Keratinocyte (primary cell): ENCODE results near the gene PLTP. TPM values are rescaled to one million over a fixed set of nuclear protein-coding genes. Genes with fewer than 3 reads are reported as not detected.

Experiments used
- DNase-seq: peaks from one replicate; pipeline ENCODE4 v3.0.0-alpha.2; 2011; ENCODE audit warnings: low read depth, missing footprints, low spot score
- FAIRE-seq: peaks from 2 replicates; lab custom pipeline; 2011; peaks lifted over from hg19 to GRCh38; lab: Jason Lieb, UNC
- H2AFZ ChIP-seq: 2 replicates; pipeline ENCODE4 v1.6.0; 2012; ENCODE audit warnings: low read length, control low read depth, inconsistent platforms; ENCODE audit not compliant: control insufficient read depth
- H3K27ac ChIP-seq: 2 replicates; pipeline ENCODE4 v1.5.1; 2011; ENCODE audit warnings: low read length; ENCODE audit not compliant: control insufficient read depth, insufficient read depth
- H3K27me3 ChIP-seq: 3 replicates; pipeline ENCODE4 v1.6.0; 2011; ENCODE audit warnings: low read length; ENCODE audit not compliant: control insufficient read depth, insufficient read depth; ENCODE audit errors: extremely low read depth
- H3K36me3 ChIP-seq, 2 experiments: 2 replicates in 1 of 2; 3 replicates in 1 of 2; pipeline ENCODE4 v1.5.1; 2011; ENCODE audit warnings: low read length in 2 of 2, mild to moderate bottlenecking in 1 of 2; ENCODE audit not compliant: control insufficient read depth in 2 of 2, insufficient read depth in 2 of 2; ENCODE audit errors: extremely low read depth in 1 of 2
- H3K4me1 ChIP-seq: 3 replicates; pipeline ENCODE4 v1.5.1; 2011; ENCODE audit warnings: low read length; ENCODE audit not compliant: control insufficient read depth, insufficient read depth; ENCODE audit errors: extremely low read depth
- H3K4me2 ChIP-seq: 3 replicates; pipeline ENCODE4 v1.6.0; 2011; ENCODE audit warnings: low read depth, low read length; ENCODE audit not compliant: control insufficient read depth, insufficient read depth; ENCODE audit errors: extremely low read depth
- H3K4me3 ChIP-seq, 3 experiments: fragments of 200-600 bp in 1 of 3; sonication (generic) in 1 of 3; 2 replicates in 2 of 3; 3 replicates in 1 of 3; pipeline ENCODE4 v1.5.1; 2011 to 2016; ENCODE audit warnings: low read length in 3 of 3, mild to moderate bottlenecking in 3 of 3, control low read depth in 2 of 3, inconsistent platforms in 1 of 3, low read depth in 1 of 3, mixed read lengths in 1 of 3, mixed run types in 1 of 3, moderate library complexity in 1 of 3; ENCODE audit not compliant: control insufficient read depth in 2 of 3, insufficient read depth in 2 of 3; ENCODE audit errors: extremely low read depth in 1 of 3
- H3K79me2 ChIP-seq: 2 replicates; pipeline ENCODE4 v1.6.0; 2012; ENCODE audit warnings: low read length; ENCODE audit not compliant: control insufficient read depth, insufficient read depth
- H3K9ac ChIP-seq: 3 replicates; pipeline ENCODE4 v1.6.0; 2011; ENCODE audit warnings: low read length; ENCODE audit not compliant: control insufficient read depth, insufficient read depth; ENCODE audit errors: extremely low read depth
- H3K9me1 ChIP-seq: 3 replicates; pipeline ENCODE4 v1.6.0; 2011; ENCODE audit warnings: low read length; ENCODE audit not compliant: control insufficient read depth, insufficient read depth; ENCODE audit errors: extremely low read depth
- H3K9me3 ChIP-seq: 2 replicates; pipeline ENCODE4 v1.5.1; 2012; ENCODE audit warnings: low read depth, low read length; ENCODE audit not compliant: control insufficient read depth
- H4K20me1 ChIP-seq: 3 replicates; pipeline ENCODE4 v1.6.0; 2011; ENCODE audit warnings: low read length; ENCODE audit not compliant: control insufficient read depth, insufficient read depth; ENCODE audit errors: extremely low read depth
- EZH2 ChIP-seq: IDR thresholded peaks from one replicate; pipeline ENCODE4 v1.6.1; 2012; ENCODE audit warnings: inconsistent platforms, mild to moderate bottlenecking, low read length, moderate library complexity
- dilution Hi-C: fragments of 300-500 bp; cut with MboI; formaldehyde crosslinking; loops from one replicate; pipeline ENCODE4 v1.7.0; 2020; ENCODE audit warnings: low sequenced_read_pairs; ENCODE audit not compliant: extremely low pct_ligation_motif_present
- polyA plus RNA-seq, 5 experiments: library from polyadenylated mRNA; depleted of rRNA in 3 of 5; stranded (reverse) in 3 of 5; stranded (forward) in 1 of 5; unstranded in 1 of 5; fragments of >200 nt; gene quantifications; 1 replicate in 1 of 5; 2 replicates in 3 of 5; 3 replicates in 1 of 5; pipeline versions ENCODE4 v1.2.1 to v1.2.3, GENCODE V29; 2011 to 2012; ENCODE audit warnings: missing spikeins in 2 of 5, low read depth in 1 of 5, low replicate concordance in 1 of 5
- TF ChIP-seq, protein P1 (sequence below), 3 experiments: IDR thresholded peaks in 1 of 3; conservative IDR thresholded peaks in 1 of 3; optimal IDR thresholded peaks in 1 of 3; 2 replicates in 2 of 3; 3 replicates in 1 of 3; pipeline versions ENCODE3 to v1.5.1; 2011; ENCODE audit warnings: low read length in 3 of 3, mild to moderate bottlenecking in 3 of 3, moderate library complexity in 2 of 3, control low read depth in 1 of 3, inconsistent platforms in 1 of 3; ENCODE audit not compliant: insufficient read depth in 2 of 3; ENCODE audit errors: extremely low read depth in 1 of 3

The PLTP gene
- polyA plus RNA-seq, 1 donor (not counting 4 experiments of a cell fraction or from before 2014, with no cell fraction given), result 26.3 TPM

DNA sequence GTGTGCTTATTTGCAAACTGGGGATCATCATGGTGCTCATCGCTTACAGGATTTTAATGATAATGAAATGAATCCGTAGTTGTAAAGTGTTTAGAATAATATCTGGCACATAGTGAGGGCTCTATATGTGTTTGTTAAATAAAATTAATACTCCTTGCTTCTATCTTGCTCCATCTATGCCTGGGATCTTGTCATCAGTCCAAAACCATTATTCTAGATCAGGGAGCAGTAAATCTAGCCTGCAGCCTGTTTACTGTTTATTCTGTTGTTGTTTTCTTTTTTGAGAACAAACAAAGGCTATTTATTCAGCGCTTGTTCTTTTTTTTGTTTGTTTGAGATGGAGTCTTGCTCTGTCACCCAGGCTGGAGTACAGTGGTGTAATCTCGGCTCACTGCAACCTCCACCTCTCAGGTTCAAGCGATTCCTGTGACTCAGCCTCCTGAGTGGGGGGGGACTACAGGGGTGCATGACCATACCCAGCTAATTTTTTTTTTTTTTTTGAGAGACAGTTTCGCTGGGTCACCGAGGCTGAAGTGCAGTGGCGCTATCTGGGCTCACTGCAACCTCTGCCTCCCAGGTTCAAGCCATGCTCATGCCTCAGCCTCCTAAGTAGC is 62.9 kb downstream of the PLTP start:
- H3K9me1 ChIP-seq, result no peaks in the 10 kb centered on the region
- peaks cover 7 to 12% of the 10 kb centered on the region in 2 experiments for H3K36me3 ChIP-seq
- H2AFZ ChIP-seq, result no peak overlapping the region
- H3K9me3 ChIP-seq, result no peaks in the 10 kb centered on the region
- TF ChIP-seq, protein P1, sequence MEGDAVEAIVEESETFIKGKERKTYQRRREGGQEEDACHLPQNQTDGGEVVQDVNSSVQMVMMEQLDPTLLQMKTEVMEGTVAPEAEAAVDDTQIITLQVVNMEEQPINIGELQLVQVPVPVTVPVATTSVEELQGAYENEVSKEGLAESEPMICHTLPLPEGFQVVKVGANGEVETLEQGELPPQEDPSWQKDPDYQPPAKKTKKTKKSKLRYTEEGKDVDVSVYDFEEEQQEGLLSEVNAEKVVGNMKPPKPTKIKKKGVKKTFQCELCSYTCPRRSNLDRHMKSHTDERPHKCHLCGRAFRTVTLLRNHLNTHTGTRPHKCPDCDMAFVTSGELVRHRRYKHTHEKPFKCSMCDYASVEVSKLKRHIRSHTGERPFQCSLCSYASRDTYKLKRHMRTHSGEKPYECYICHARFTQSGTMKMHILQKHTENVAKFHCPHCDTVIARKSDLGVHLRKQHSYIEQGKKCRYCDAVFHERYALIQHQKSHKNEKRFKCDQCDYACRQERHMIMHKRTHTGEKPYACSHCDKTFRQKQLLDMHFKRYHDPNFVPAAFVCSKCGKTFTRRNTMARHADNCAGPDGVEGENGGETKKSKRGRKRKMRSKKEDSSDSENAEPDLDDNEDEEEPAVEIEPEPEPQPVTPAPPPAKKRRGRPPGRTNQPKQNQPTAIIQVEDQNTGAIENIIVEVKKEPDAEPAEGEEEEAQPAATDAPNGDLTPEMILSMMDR (optimal IDR thresholded peaks at IDR 0.05 in 1 of 3, IDR thresholded peaks at IDR 0.05 in 1 of 3, conservative IDR thresholded peaks at IDR 0.05 in 1 of 3; ENCODE audit: extremely low read depth in 1 of 3, insufficient read depth in 2 of 3, low read length in 3 of 3), result no peak
- TF ChIP-seq EZH2, result no peak
- H3K4me1 ChIP-seq, result no peaks in the 10 kb centered on the region
- no peak overlapping the region for H3K9ac ChIP-seq
- no peak overlapping the region for H3K4me2 ChIP-seq
- H3K79me2 ChIP-seq, result no peaks in the 10 kb centered on the region
- no peaks in the 10 kb centered on the region for H4K20me1 ChIP-seq
- H3K27ac ChIP-seq, result no peak overlapping the region
- DNase-seq (no peak), FAIRE-seq (no peak)
- H3K27me3 ChIP-seq, result no peaks in the 10 kb centered on the region
- dilution Hi-C loops, result no loop called here
- no peak overlapping the region for H3K4me3 ChIP-seq

Other genes starting within 250 kb of the PLTP start
- gene WFDC11, start 241.9 kb downstream of the PLTP start, polyA plus RNA-seq, result not detected in 3 replicates
- not detected in 3 replicates for gene WFDC13, start 210.1 kb downstream of the PLTP start, polyA plus RNA-seq
- gene WFDC10B, start 207.1 kb downstream of the PLTP start, polyA plus RNA-seq, result 0.10 TPM in 1 of 3 replicates, not detected in the others
- gene SPINT4, start 189.8 kb downstream of the PLTP start, polyA plus RNA-seq, result not detected in 3 replicates
- gene WFDC3, start 120.3 kb downstream of the PLTP start, polyA plus RNA-seq, result 0.58 to 1.5 TPM (median 1.0 TPM) in 3 replicates
- gene DNTTIP1, start 120.2 kb downstream of the PLTP start, polyA plus RNA-seq, result 24.9 to 43.3 TPM (median 36.1 TPM) in 3 replicates
- 9.1 to 69.8 TPM (median 46.6 TPM) in 3 replicates for gene UBE2C, start 99.5 kb downstream of the PLTP start, polyA plus RNA-seq
- 0.16 TPM in 1 of 3 replicates, not detected in the others for gene TNNC2, start 84.8 kb downstream of the PLTP start, polyA plus RNA-seq
- gene SNX21, start 78.4 kb downstream of the PLTP start, polyA plus RNA-seq, result 5.2 to 8.6 TPM (median 6.9 TPM) in 3 replicates
- 23.9 to 41.5 TPM (median 24.3 TPM) in 3 replicates for gene ACOT8, start 54.8 kb downstream of the PLTP start, polyA plus RNA-seq
- 2.0 to 2.7 TPM (median 2.3 TPM) in 3 replicates for gene ZSWIM3, start 54.5 kb downstream of the PLTP start, polyA plus RNA-seq
- gene ZSWIM1, start 30.9 kb downstream of the PLTP start, polyA plus RNA-seq, result 4.3 to 4.9 TPM (median 4.4 TPM) in 3 replicates
- gene SPATA25, start 24.5 kb downstream of the PLTP start, polyA plus RNA-seq, result 0.19 TPM in 1 of 3 replicates, not detected in the others
- 0.49 to 0.97 TPM (median 0.54 TPM) in 3 replicates for gene NEURL2, start 20.9 kb downstream of the PLTP start, polyA plus RNA-seq
- gene CTSA, start 20.8 kb downstream of the PLTP start, polyA plus RNA-seq, result 38.6 to 69.4 TPM (median 48.6 TPM) in 3 replicates
- gene PCIF1, start 22.5 kb upstream of the PLTP start, polyA plus RNA-seq, result 5.4 to 12.7 TPM (median 7.0 TPM) in 3 replicates
- gene ZNF335, start 60.0 kb upstream of the PLTP start, polyA plus RNA-seq, result 5.8 to 9.1 TPM (median 6.8 TPM) in 3 replicates
- gene MMP9, start 96.8 kb upstream of the PLTP start, polyA plus RNA-seq, result 0.18 to 1.1 TPM (median 0.68 TPM) in 3 replicates
- gene SLC12A5, start 117.1 kb upstream of the PLTP start, polyA plus RNA-seq, result 0.42 to 1.0 TPM in 2 of 3 replicates, not detected in the other
- 12.8 to 23.9 TPM (median 17.6 TPM) in 3 replicates for gene NCOA5, start 177.8 kb upstream of the PLTP start, polyA plus RNA-seq
- 13.4 to 16.7 TPM (median 16.4 TPM) in 3 replicates for gene CD40, start 206.2 kb upstream of the PLTP start, polyA plus RNA-seq